Activated T-cell treated with anti-CD3 and anti-CD28 coated beads for 4 hours (primary cell): ENCODE measurements around the gene PLET1.
"Not testable (repeated sequence)": the region's sequence is repeated elsewhere in the genome, so short reads cannot be mapped to it uniquely, and the experiment has no call there.

Source experiments
- DNase-seq: peaks from one replicate; pipeline ENCODE4 v3.0.0-alpha.2; 2020

PLET1 gene

GRCh38 chr11:112206071-112206470 lies 54.6 kb downstream of the PLET1 start:
- no peak for DNase-seq

- no peak for DNase-seq
Observed at GRCh38 chr11:112200252-112200651, 60.4 kb downstream of the PLET1 start.

GRCh38 chr11:112199101-112199500 lies 61.6 kb downstream of the PLET1 start:
- DNase-seq: not testable (repeated sequence)
